HFFc6 (cell line): ENCODE data around the gene DGLUCY. TPM values are rescaled to one million over a fixed set of nuclear protein-coding genes. Genes with fewer than 3 reads are reported as not detected.

Experiments
- DNase-seq: peaks from one replicate; pipeline ENCODE4 v3.0.0-alpha.2; 2018
- H3K27ac Mint-ChIP-seq: 2 replicates; pipeline ENCODE4 v1.8.0; 2020; ENCODE audit warnings: mild to moderate bottlenecking, mixed read lengths
- H3K27me3 Mint-ChIP-seq: 2 replicates; pipeline ENCODE4 v1.8.0; 2021; ENCODE audit warnings: mild to moderate bottlenecking, moderate library complexity, mixed read lengths; ENCODE audit not compliant: insufficient read depth
- H3K36me3 Mint-ChIP-seq: 2 replicates; pipeline ENCODE4 v1.8.0; 2021; ENCODE audit warnings: low read depth, mixed read lengths
- H3K4me1 Mint-ChIP-seq: 2 replicates; pipeline ENCODE4 v1.8.0; 2020; ENCODE audit warnings: low read depth, mixed read lengths
- H3K4me3 Mint-ChIP-seq: 2 replicates; pipeline ENCODE4 v1.8.0; 2020; ENCODE audit warnings: mild to moderate bottlenecking, moderate library complexity, mixed read lengths
- H3K9me3 Mint-ChIP-seq: 2 replicates; pipeline ENCODE4 v1.8.0; 2020; ENCODE audit warnings: mild to moderate bottlenecking, mixed read lengths
- CTCF ChIP-seq: fragments of 200-600 bp; sonication (generic); IDR thresholded peaks from 2 replicates; pipeline ENCODE4 v1.5.0; 2021; ENCODE audit warnings: antibody characterized with exemption, mild to moderate bottlenecking
- total RNA-seq, 6 experiments: library from RNA; stranded (reverse); fragmentation: NEBNext Ultra II Directional; extraction: Animal tissue kit (Norgen Biotek cat#: 25700); gene quantifications; 2 replicates in 1 of 6; 3 replicates in 5 of 6; pipeline ENCODE4 v1.2.3, GENCODE V29; 2021

DGLUCY gene
- total RNA-seq, 6 experiments from 2014 or later = 13.5 to 18.1 (median 15.2) TPM

- H3K36me3 Mint-ChIP-seq = peaks cover 5% of the 10 kb centered on the region
- no peak overlapping the region for H3K4me3 Mint-ChIP-seq
- peak overlapping the region; percentile 63; the same call in 1 of the 2 replicates for H3K27ac Mint-ChIP-seq
- peaks cover 3% of the 10 kb centered on the region; the same call in 1 of the 2 replicates for H3K9me3 Mint-ChIP-seq
- H3K4me1 Mint-ChIP-seq = peaks cover 28% of the 10 kb centered on the region
- no peaks in the 10 kb centered on the region; the same call in 1 of the 2 replicates for H3K27me3 Mint-ChIP-seq
- DNase-seq = no peak
- TF ChIP-seq CTCF = no peak
Observed at GRCh38 chr14:91250912-91251311, 137.0 kb downstream of the DGLUCY start.

- H3K27me3 Mint-ChIP-seq = no peaks in the 10 kb centered on the region; the same call in 1 of the 2 replicates
- H3K4me3 Mint-ChIP-seq = peak overlapping the region; percentile 61
- peak; percentile 33 for TF ChIP-seq CTCF
- H3K36me3 Mint-ChIP-seq = no peaks in the 10 kb centered on the region
- H3K27ac Mint-ChIP-seq = no peak overlapping the region
- peaks cover 23% of the 10 kb centered on the region for H3K4me1 Mint-ChIP-seq
- no peaks in the 10 kb centered on the region for H3K9me3 Mint-ChIP-seq
- DNase-seq = no peak
Observed at GRCh38 chr14:91252871-91253794, 139.3 kb downstream of the DGLUCY start.

- peak overlapping the region; percentile 71 for H3K4me3 Mint-ChIP-seq
- no peak for TF ChIP-seq CTCF
- H3K9me3 Mint-ChIP-seq = no peaks in the 10 kb centered on the region
- no peak for DNase-seq
- H3K4me1 Mint-ChIP-seq = peaks cover 26% of the 10 kb centered on the region
- H3K27ac Mint-ChIP-seq = no peak overlapping the region
- H3K36me3 Mint-ChIP-seq = no peaks in the 10 kb centered on the region
- H3K27me3 Mint-ChIP-seq = no peaks in the 10 kb centered on the region; the same call in 1 of the 2 replicates
Observed at GRCh38 chr14:91253795-91254323, 140.0 kb downstream of the DGLUCY start.

GRCh38 chr14:91254461-91254860, 140.6 kb downstream of the DGLUCY start:
- Mint-ChIP-seq H3K27me3 (no peaks in the 10 kb centered on the region; the same call in 1 of the 2 replicates), H3K4me1 (peaks cover 26% of the 10 kb centered on the region), H3K27ac (no peak overlapping the region), H3K36me3 (no peaks in the 10 kb centered on the region), H3K4me3 (peak overlapping the region; percentile 71), H3K9me3 (no peaks in the 10 kb centered on the region)
- no peak for DNase-seq
- no peak for TF ChIP-seq CTCF

- H3K4me3 Mint-ChIP-seq = no peak overlapping the region
- H3K4me1 Mint-ChIP-seq = peaks cover 20% of the 10 kb centered on the region
- no peak for DNase-seq
Observed at GRCh38 chr14:91255026-91255695, 141.3 kb downstream of the DGLUCY start.

More at GRCh38 chr14:91255026-91255695, 141.3 kb downstream of the DGLUCY start:
- Mint-ChIP-seq H3K27me3 (no peaks in the 10 kb centered on the region; the same call in 1 of the 2 replicates), H3K27ac (no peak overlapping the region), H3K9me3 (no peaks in the 10 kb centered on the region), H3K36me3 (no peaks in the 10 kb centered on the region)
- TF ChIP-seq CTCF = no peak
